ENCODE measurements around the gene PLPPR4. TPM values are rescaled to one million over a fixed set of nuclear protein-coding genes. Genes with fewer than 3 reads are reported as not detected.
"Not testable (repeated sequence)": the region's sequence is repeated elsewhere in the genome, so short reads cannot be mapped to it uniquely, and the experiment has no call there.

Gene PLPPR4
- 1.1 TPM for polyA plus RNA-seq (2013, experiment 1 of 2; ENCODE audit: insufficient read length)
- polyA plus RNA-seq (2013, experiment 2 of 2; ENCODE audit: insufficient read length): 0.98 TPM

- peak; percentile 38 for DNase-seq
Measured at GRCh38 chr1:99264201-99265021, at the start of gene PLPPR4. Gene PLPPR4 (plus strand): TSS chr1:99264492. CDS start chr1:99264594, 102 bp downstream.

GRCh38 chr1:99216956-99217355, 47.3 kb upstream of the PLPPR4 start:
- no peak for DNase-seq

- DNase-seq: no peak
Measured at GRCh38 chr1:99217599-99217998, 46.7 kb upstream of the PLPPR4 start.

GRCh38 chr1:99218572-99218971, 45.7 kb upstream of the PLPPR4 start:
- no peak for DNase-seq

GRCh38 chr1:99218999-99219398, 45.3 kb upstream of the PLPPR4 start:
- no peak for DNase-seq

- no peak for DNase-seq
Measured at GRCh38 chr1:99227056-99227897, 37.0 kb upstream of the PLPPR4 start.

GRCh38 chr1:99228153-99228552, 36.1 kb upstream of the PLPPR4 start:
- no peak for DNase-seq

- no peak for DNase-seq
Measured at GRCh38 chr1:99229122-99229521, 35.2 kb upstream of the PLPPR4 start.

GRCh38 chr1:99230695-99231094, 33.6 kb upstream of the PLPPR4 start:
- no peak for DNase-seq

GRCh38 chr1:99232172-99232571, 32.1 kb upstream of the PLPPR4 start:
- DNase-seq: no peak

- DNase-seq: no peak
Measured at GRCh38 chr1:99233446-99233845, 30.8 kb upstream of the PLPPR4 start.

GRCh38 chr1:99236756-99237155, 27.5 kb upstream of the PLPPR4 start:
- DNase-seq: no peak

- DNase-seq: no peak
Measured at GRCh38 chr1:99239690-99240089, 24.6 kb upstream of the PLPPR4 start.

GRCh38 chr1:99240621-99241020, 23.7 kb upstream of the PLPPR4 start:
- no peak for DNase-seq

- DNase-seq: no peak
Measured at GRCh38 chr1:99246152-99246551, 18.1 kb upstream of the PLPPR4 start.

- no peak for DNase-seq
Measured at GRCh38 chr1:99247199-99247598, 17.1 kb upstream of the PLPPR4 start.

GRCh38 chr1:99250728-99251127, 13.6 kb upstream of the PLPPR4 start:
- DNase-seq: no peak

- no peak for DNase-seq
Measured at GRCh38 chr1:99251308-99251707, 13.0 kb upstream of the PLPPR4 start.

GRCh38 chr1:99252630-99253029, 11.7 kb upstream of the PLPPR4 start:
- no peak for DNase-seq

GRCh38 chr1:99260402-99260801, 3.9 kb upstream of the PLPPR4 start:
- DNase-seq: not testable (repeated sequence)

GRCh38 chr1:99265124-99265523, 832 bp downstream of the PLPPR4 start:
- DNase-seq: no peak

GRCh38 chr1:99266726-99267125, 2.4 kb downstream of the PLPPR4 start:
- peak; percentile 81 for DNase-seq

- no peak for DNase-seq
Measured at GRCh38 chr1:99268021-99268420, 3.7 kb downstream of the PLPPR4 start.

- DNase-seq: peak; percentile 6
Measured at GRCh38 chr1:99269321-99269720, 5.0 kb downstream of the PLPPR4 start.

Data from fibroblast of skin of abdomen (primary cell).